DOHH2 (cell line): ENCODE data around the gene TP53I11.

Experiments
- EZH2phosphoT487 ChIP-seq: fragments of 200-600 bp; sonication (generic); IDR thresholded peaks from 2 replicates; pipeline ENCODE4 v1.6.1; 2017; ENCODE audit warnings: borderline replicate concordance, mild to moderate bottlenecking, antibody characterized with exemption, low read length, moderate library complexity, mixed read lengths
- TF ChIP-seq, protein P1 (sequence below): fragments of 200-600 bp; sonication (generic); IDR thresholded peaks from one replicate; pipeline ENCODE4 v1.5.1; 2014; ENCODE audit warnings: antibody characterized with exemption, mild to moderate bottlenecking, low read depth, low read length; ENCODE audit not compliant: poor library complexity, severe bottlenecking

DNA sequence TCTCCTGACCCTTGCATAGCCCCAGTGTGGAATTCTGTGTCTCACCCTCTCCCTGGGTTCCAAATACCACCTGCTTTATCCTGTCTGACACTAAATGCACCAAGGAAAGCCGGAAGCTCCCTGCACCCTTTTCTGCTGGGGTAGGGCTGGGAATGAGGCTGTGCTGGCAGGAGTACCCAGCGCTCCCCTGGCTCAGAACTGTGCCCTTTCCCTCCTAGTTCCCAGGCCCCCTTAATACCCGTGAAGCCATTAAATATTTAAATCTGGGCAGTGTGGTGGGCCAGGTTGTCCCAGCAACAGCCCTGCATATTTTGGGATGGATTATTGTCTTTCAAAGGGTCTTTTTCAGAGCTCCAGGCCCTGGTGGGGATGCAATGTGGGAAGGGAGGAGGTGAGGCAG lies 63.0 kb downstream of the TP53I11 start:
- TF ChIP-seq, protein P1, sequence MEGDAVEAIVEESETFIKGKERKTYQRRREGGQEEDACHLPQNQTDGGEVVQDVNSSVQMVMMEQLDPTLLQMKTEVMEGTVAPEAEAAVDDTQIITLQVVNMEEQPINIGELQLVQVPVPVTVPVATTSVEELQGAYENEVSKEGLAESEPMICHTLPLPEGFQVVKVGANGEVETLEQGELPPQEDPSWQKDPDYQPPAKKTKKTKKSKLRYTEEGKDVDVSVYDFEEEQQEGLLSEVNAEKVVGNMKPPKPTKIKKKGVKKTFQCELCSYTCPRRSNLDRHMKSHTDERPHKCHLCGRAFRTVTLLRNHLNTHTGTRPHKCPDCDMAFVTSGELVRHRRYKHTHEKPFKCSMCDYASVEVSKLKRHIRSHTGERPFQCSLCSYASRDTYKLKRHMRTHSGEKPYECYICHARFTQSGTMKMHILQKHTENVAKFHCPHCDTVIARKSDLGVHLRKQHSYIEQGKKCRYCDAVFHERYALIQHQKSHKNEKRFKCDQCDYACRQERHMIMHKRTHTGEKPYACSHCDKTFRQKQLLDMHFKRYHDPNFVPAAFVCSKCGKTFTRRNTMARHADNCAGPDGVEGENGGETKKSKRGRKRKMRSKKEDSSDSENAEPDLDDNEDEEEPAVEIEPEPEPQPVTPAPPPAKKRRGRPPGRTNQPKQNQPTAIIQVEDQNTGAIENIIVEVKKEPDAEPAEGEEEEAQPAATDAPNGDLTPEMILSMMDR: no peak
- no peak for TF ChIP-seq EZH2phosphoT487
